GM21528 (cell line): ENCODE data around the gene NPLOC4.
A peak's percentile ranks its signal among the peaks of the same experiment; 100 is the strongest.

Source experiments
- ATAC-seq: cut with Tn5 transposase; IDR thresholded peaks from one replicate; pipeline ENCODE4 v1.9.1; 2021; ENCODE audit warnings: mild to moderate bottlenecking, moderate library complexity; ENCODE audit not compliant: unreplicated experiment, low FRiP score

The NPLOC4 gene

GRCh38 chr17:81573794-81574642, 62.9 kb downstream of the NPLOC4 start:
- ATAC-seq = no peak

GRCh38 chr17:81572563-81573168, 64.2 kb downstream of the NPLOC4 start:
- ATAC-seq = no peak

GRCh38 chr17:81570964-81571363, 65.9 kb downstream of the NPLOC4 start:
- no peak for ATAC-seq

GRCh38 chr17:81569986-81570514, 66.9 kb downstream of the NPLOC4 start:
- ATAC-seq = no peak

- no peak for ATAC-seq
Observed at GRCh38 chr17:81568416-81568815, 68.5 kb downstream of the NPLOC4 start.

GRCh38 chr17:81567191-81567590, 69.7 kb downstream of the NPLOC4 start:
- no peak for ATAC-seq

GRCh38 chr17:81566461-81567126, 70.3 kb downstream of the NPLOC4 start:
- no peak for ATAC-seq

- ATAC-seq = no peak
Observed at GRCh38 chr17:81565231-81565630, 71.7 kb downstream of the NPLOC4 start.

- ATAC-seq = no peak
Observed at GRCh38 chr17:81564778-81565177, 72.1 kb downstream of the NPLOC4 start.

- ATAC-seq = no peak
Observed at GRCh38 chr17:81563861-81564586, 72.9 kb downstream of the NPLOC4 start.

- no peak for ATAC-seq
Observed at GRCh38 chr17:81561494-81561885, 75.4 kb downstream of the NPLOC4 start.

GRCh38 chr17:81558941-81559806, 77.7 kb downstream of the NPLOC4 start:
- ATAC-seq = no peak

- ATAC-seq = no peak
Observed at GRCh38 chr17:81558115-81558468, 78.8 kb downstream of the NPLOC4 start.

- ATAC-seq = no peak
Observed at GRCh38 chr17:81557276-81558114, 79.4 kb downstream of the NPLOC4 start.

GRCh38 chr17:81556863-81557262, 80.0 kb downstream of the NPLOC4 start:
- no peak for ATAC-seq

GRCh38 chr17:81556175-81556691, 80.7 kb downstream of the NPLOC4 start:
- ATAC-seq = no peak

GRCh38 chr17:81553616-81554181, 83.2 kb downstream of the NPLOC4 start:
- no peak for ATAC-seq

GRCh38 chr17:81553018-81553615, 83.8 kb downstream of the NPLOC4 start:
- ATAC-seq = peak; percentile 30
